Fibroblast of lung (primary cell): ENCODE data around the gene BCO1. TPM values are rescaled to one million over a fixed set of nuclear protein-coding genes. Genes with fewer than 3 reads are reported as not detected.

Source experiments
- DNase-seq, 2 donors: peaks; one replicate each; pipeline versions ENCODE4 v3.0.0 to v3.0.0-alpha.2; 2010; ENCODE audit warnings: low read depth in 2 of 2
- H2AFZ ChIP-seq: 2 replicates; pipeline ENCODE4 v1.5.1; 2012; ENCODE audit warnings: low read length, control low read depth, inconsistent platforms
- H3K27ac ChIP-seq: 2 replicates; pipeline ENCODE4 v1.5.1; 2011; ENCODE audit warnings: low read length, control low read depth; ENCODE audit not compliant: insufficient read depth
- H3K27me3 ChIP-seq: 2 replicates; pipeline ENCODE4 v1.5.1; 2011; ENCODE audit warnings: mild to moderate bottlenecking, low read length; ENCODE audit not compliant: control insufficient read depth, insufficient read depth
- H3K36me3 ChIP-seq: 2 replicates; pipeline ENCODE4 v1.5.1; 2011; ENCODE audit warnings: low read length; ENCODE audit not compliant: control insufficient read depth, insufficient read depth
- H3K4me1 ChIP-seq: 2 replicates; pipeline ENCODE4 v1.5.1; 2011; ENCODE audit warnings: low read length; ENCODE audit not compliant: control insufficient read depth, insufficient read depth; ENCODE audit errors: extremely low read depth
- H3K4me2 ChIP-seq: 2 replicates; pipeline ENCODE4 v1.5.1; 2011; ENCODE audit warnings: low read length, control low read depth; ENCODE audit not compliant: insufficient read depth; ENCODE audit errors: extremely low read depth
- H3K4me3 ChIP-seq, 4 experiments: fragments of 200-600 bp in 1 of 4; sonication (generic) in 1 of 4; replicated peaks in 1 of 4; 2 replicates each; pipeline ENCODE4 v1.5.1; 2011 to 2016; ENCODE audit warnings: low read length in 4 of 4, low read depth in 3 of 4, mild to moderate bottlenecking in 3 of 4, control low read depth in 2 of 4, inconsistent platforms in 1 of 4, mixed read lengths in 1 of 4; ENCODE audit not compliant: insufficient read depth in 1 of 4; ENCODE audit errors: control extremely low read depth in 1 of 4
- H3K79me2 ChIP-seq: 2 replicates; pipeline ENCODE4 v1.5.1; 2012; ENCODE audit warnings: mild to moderate bottlenecking, low read length, inconsistent platforms; ENCODE audit not compliant: control insufficient read depth, insufficient read depth
- H3K9ac ChIP-seq: 2 replicates; pipeline ENCODE4 v1.5.1; 2011; ENCODE audit warnings: mild to moderate bottlenecking, low read length, control low read depth; ENCODE audit not compliant: insufficient read depth
- H3K9me3 ChIP-seq: 2 replicates; pipeline ENCODE4 v1.5.1; 2012; ENCODE audit warnings: low read depth, low read length; ENCODE audit not compliant: control insufficient read depth, insufficient read depth
- H4K20me1 ChIP-seq: 2 replicates; pipeline ENCODE4 v1.5.1; 2011; ENCODE audit warnings: low read length; ENCODE audit not compliant: control insufficient read depth, insufficient read depth; ENCODE audit errors: extremely low read depth
- CTCF ChIP-seq, 2 donors: IDR thresholded peaks in 1 of 2; conservative IDR thresholded peaks in 1 of 2; 1 replicate in 1 of 2; 2 replicates in 1 of 2; pipeline ENCODE4 v1.5.1; 2011 to 2012; ENCODE audit warnings: low read length in 2 of 2, control low read depth in 1 of 2, inconsistent platforms in 1 of 2, low read depth in 1 of 2, mild to moderate bottlenecking in 1 of 2
- EZH2 ChIP-seq: IDR thresholded peaks from 2 replicates; pipeline ENCODE4 v1.5.1; 2012; ENCODE audit warnings: low read length, control low read depth, mild to moderate bottlenecking; ENCODE audit errors: missing control alignments
- polyA plus RNA-seq, 2 donors: library from polyadenylated mRNA; depleted of rRNA in 1 of 2; stranded (reverse) in 1 of 2; unstranded in 1 of 2; fragments of >200 nt; gene quantifications; 2 replicates each; pipeline ENCODE4 v1.2.1, GENCODE V29; 2011 to 2012; ENCODE audit warnings: missing spikeins in 1 of 2
- total RNA-seq: library from RNA; depleted of rRNA; stranded (reverse); fragments of >200 nt; gene quantifications from 2 replicates; pipeline ENCODE4 v1.2.1, GENCODE V29; 2014

Gene BCO1
- total and polyA plus RNA-seq, 2 donors (not counting 1 experiment from before 2014, with no cell fraction given): under 0.01 to 0.05 TPM

- H4K20me1 ChIP-seq: no peaks in the 10 kb centered on the region
- H3K27ac ChIP-seq: no peak overlapping the region
- no peak for TF ChIP-seq EZH2
- peak; percentile 73 to 84 for TF ChIP-seq CTCF (conservative IDR thresholded peaks at IDR 0.05 in 1 of 2, IDR thresholded peaks at IDR 0.05 in 1 of 2; ENCODE audit: low read depth in 1 of 2, low read length in 2 of 2)
- H3K4me1 ChIP-seq: no peaks in the 10 kb centered on the region
- no peak overlapping the region for H2AFZ ChIP-seq
- no peaks in the 10 kb centered on the region for H3K9me3 ChIP-seq
- H3K27me3 ChIP-seq: no peaks in the 10 kb centered on the region
- no peak overlapping the region for H3K4me3 ChIP-seq
- no peak overlapping the region for H3K4me2 ChIP-seq
- no peak overlapping the region for H3K9ac ChIP-seq
- no peaks in the 10 kb centered on the region for H3K79me2 ChIP-seq
- DNase-seq: peak; percentile 50 to 72
- H3K36me3 ChIP-seq: no peaks in the 10 kb centered on the region
These were observed 33.5 kb upstream of the BCO1 start for GRCh38 chr16:81204798-81205680.

- no peak overlapping the region for H3K4me2 ChIP-seq
- TF ChIP-seq CTCF (conservative IDR thresholded peaks at IDR 0.05 in 1 of 2, IDR thresholded peaks at IDR 0.05 in 1 of 2; ENCODE audit: low read depth in 1 of 2, low read length in 2 of 2) (no peak), EZH2 (no peak)
- H3K4me3 ChIP-seq: no peak overlapping the region
- H3K27ac ChIP-seq: no peak overlapping the region
- H3K4me1 ChIP-seq: no peaks in the 10 kb centered on the region
- H3K27me3 ChIP-seq: peaks cover 3% of the 10 kb centered on the region
- peak in 1 of 2 donors; percentile 19 for DNase-seq
- no peaks in the 10 kb centered on the region for H4K20me1 ChIP-seq
- H3K79me2 ChIP-seq: no peaks in the 10 kb centered on the region
- no peaks in the 10 kb centered on the region for H3K9me3 ChIP-seq
- no peak overlapping the region for H3K9ac ChIP-seq
- H3K36me3 ChIP-seq: no peaks in the 10 kb centered on the region
- H2AFZ ChIP-seq: no peak overlapping the region
These were observed 31.4 kb upstream of the BCO1 start for GRCh38 chr16:81207076-81207475.

- Histone ChIP-seq H3K27me3 (peaks cover 3% of the 10 kb centered on the region), H3K27ac (no peak overlapping the region), H3K9me3 (no peaks in the 10 kb centered on the region), H3K4me3 (no peak overlapping the region), H4K20me1 (no peaks in the 10 kb centered on the region), H3K9ac (no peak overlapping the region), H2AFZ (no peak overlapping the region), H3K36me3 (no peaks in the 10 kb centered on the region), H3K79me2 (no peaks in the 10 kb centered on the region), H3K4me1 (no peaks in the 10 kb centered on the region), H3K4me2 (no peak overlapping the region)
- no peak for TF ChIP-seq EZH2
- no peak for TF ChIP-seq CTCF (conservative IDR thresholded peaks at IDR 0.05 in 1 of 2, IDR thresholded peaks at IDR 0.05 in 1 of 2; ENCODE audit: low read depth in 1 of 2, low read length in 2 of 2)
- no peak for DNase-seq
These were observed 27.7 kb upstream of the BCO1 start for GRCh38 chr16:81210807-81211206.
